ENCODE measurements around the gene RAB5B.

The RAB5B gene, protein sequence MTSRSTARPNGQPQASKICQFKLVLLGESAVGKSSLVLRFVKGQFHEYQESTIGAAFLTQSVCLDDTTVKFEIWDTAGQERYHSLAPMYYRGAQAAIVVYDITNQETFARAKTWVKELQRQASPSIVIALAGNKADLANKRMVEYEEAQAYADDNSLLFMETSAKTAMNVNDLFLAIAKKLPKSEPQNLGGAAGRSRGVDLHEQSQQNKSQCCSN

DNA sequence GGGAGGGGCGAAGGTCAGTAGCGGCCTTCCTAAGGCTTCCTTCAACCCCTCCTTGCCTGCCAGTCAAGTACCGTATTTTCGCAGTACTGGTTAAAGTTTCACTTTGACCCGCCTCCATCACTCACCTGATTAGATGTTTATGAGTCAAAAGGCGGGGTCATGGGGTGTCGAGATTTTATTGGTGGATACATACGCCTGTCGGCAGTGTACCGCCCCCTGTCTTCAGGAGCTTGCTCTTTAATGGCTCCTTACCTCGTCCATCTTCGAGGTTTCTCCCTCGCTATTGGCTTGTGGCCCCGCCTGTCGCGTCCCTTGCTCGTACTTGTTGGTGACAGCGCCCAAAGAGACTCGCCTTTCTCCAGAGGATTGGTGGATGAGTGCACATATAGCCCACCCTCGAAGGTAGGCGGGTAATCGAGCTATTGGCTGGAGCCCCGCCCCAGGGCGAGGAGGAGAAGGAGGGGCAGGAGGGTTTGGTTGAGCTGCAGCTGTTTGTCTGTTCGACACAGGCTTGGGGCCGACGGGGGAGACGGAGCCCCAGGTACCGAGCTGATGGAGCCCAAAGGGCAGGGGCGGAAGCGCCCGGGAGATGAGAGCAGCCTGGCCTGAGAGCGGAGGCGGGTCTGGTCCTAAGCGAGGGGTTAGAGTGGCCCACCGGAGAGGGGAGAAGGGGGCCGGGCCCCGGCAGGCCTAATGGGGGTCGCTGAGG, at the start of gene RAB5B:
RAB5B (plus strand) TSS at position 480 of the 709 bp plus-strand sequence. CDS start 12,883 bp downstream, outside the sequence.
- peak; percentile 100 for DNase-seq (ENCODE audit: low read depth)

DNA sequence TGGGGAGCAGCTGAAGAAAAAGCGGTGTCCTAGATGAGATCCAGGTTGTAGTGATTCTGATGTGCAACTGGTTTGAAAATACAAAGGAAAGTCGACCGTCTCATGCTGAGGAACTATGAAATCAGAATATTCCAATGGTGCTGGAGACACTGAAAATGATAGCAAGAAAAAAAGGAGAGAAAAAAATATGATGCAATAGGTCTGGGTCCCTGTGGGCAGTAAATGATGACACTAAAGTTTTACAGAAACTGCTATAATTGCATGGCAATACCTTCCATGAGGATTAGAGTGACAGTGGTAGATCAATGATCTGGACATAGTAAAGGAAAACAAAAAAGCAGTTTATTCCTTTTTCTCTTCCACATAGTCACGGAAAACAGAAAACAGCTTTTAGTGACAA, 48.5 kb upstream of the RAB5B start:
- DNase-seq (ENCODE audit: low read depth) = no peak

DNA sequence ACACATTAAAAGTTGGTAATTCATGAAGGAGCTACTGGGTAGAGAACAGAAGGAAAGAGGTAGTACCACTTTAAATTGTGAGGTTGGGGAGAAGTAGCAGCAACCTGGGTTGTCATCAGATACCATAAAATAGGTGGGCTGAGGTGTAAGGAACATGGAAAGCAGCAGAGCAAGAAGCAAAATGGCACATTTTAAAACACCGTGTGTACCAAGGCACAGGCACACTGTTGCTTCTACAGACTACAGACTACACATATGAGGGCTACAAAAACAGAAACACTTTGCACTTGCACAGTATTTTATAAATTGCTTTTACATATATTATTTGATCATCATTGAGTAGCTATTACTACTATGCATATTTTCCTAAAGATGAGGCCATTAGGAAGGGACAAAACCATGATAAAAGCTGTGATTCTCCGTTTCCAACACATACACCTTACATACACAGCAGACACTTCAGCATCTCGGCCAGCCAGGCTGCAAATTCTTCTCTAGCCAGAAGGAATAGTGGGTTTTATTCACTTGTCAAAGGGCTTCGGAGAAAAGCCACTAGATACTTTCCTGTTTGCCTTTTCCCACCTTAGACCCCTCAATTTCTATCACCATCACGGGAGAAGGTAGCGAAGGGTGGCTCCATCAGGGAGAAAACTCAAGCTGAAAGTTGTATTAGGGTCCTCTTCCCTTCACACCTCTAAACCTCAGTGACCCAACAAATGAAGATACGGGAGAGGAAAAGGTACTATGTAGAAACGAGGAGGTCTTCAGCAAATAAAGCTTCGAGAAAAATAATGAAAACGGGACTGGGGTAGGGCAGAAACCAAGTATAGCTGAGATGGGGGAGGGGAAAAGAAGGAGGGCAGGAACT, 47.8 kb upstream of the RAB5B start:
- DNase-seq (ENCODE audit: low read depth) = no peak

DNA sequence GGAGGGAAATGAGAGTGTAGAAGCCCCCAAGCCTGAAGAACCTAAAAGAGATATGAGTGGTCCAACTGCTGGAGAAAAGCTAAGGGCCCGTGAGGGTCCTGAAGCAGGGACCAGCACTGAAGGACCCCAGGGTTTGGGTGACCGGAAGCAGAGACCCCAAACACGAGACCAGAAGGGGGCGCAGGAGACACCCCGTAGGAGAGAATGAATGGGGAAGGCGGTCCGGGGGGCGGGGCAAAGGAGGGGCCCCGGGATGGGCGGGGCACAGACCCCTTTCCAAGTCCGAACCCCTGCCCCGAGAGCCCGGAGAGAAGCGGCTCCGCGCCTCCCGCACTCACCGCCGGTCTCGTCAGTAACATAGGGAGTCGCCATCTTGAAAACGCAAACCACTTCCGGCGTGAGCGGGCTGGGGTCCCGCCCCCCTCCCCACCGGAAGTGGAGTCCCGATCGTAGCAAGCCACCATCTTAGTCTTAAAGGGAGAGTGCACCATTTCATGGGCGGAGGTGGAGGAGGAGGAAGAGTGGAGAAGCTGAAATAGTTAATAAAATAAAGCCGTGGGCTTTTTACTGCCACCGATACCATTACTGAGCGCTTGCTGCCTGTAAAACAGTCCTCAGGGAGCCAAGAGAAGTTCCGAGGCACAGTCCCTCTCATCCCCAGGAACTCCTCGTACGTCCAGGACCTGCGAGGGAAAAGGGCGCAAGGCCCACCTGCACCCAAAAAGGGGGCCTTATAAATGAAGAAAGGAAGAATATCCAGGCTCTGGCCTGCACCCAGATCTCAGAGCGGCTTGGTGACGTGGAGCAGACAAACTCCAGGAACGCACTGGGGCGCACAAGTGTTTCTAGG, 46.9 kb upstream of the RAB5B start:
- peak; percentile 93 for DNase-seq (ENCODE audit: low read depth)

DNA sequence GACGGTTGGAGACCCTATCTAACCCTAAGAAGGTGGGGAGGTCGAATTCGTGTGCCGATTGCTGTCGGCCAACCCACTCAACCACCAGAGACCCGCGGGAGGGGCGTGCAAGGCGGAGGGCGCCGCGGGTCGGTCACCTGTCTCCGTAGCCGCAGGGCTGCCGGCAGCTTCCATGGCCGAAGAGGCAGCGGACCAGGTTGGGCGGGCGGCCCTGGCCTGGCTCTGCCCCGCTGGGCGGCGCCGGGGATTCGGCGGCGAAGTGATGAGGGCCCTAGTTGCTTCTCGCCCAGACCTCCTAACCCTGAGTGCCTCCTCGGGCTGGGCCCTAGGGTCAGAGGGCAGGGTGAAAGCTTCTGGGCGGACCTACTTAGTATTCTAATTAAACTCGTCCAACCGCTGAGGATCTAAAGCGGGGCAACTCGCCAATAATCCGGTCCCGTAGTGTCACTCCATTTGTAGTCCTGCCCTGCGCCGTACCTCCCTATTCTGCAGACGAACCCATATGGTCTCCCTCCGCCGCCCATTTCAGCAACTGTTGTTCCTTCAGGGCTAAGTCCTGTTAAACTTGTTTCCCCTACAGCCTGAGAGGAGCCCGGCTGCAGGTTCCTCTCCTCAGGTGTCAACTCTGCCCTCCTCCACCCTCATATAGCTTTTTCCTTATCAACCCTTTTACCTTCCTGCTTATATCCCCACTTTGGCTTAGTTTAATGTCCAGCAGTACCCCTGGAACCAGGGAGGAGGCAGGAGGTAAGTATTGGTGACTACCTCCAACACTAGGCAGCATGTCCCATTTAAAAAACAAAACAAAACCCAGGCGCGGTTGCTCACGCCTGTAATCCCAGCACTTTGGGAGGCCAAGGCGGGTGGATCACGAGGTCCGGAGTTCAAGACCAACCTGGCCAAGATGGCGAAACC, 46.0 kb upstream of the RAB5B start, which contains the start of gene PYM1:
PYM1 (minus strand) TSS at position 307 of the 915 bp plus-strand sequence; CDS start at position 174, 133 bp downstream.
- peak; percentile 75 for DNase-seq (ENCODE audit: low read depth)

DNA sequence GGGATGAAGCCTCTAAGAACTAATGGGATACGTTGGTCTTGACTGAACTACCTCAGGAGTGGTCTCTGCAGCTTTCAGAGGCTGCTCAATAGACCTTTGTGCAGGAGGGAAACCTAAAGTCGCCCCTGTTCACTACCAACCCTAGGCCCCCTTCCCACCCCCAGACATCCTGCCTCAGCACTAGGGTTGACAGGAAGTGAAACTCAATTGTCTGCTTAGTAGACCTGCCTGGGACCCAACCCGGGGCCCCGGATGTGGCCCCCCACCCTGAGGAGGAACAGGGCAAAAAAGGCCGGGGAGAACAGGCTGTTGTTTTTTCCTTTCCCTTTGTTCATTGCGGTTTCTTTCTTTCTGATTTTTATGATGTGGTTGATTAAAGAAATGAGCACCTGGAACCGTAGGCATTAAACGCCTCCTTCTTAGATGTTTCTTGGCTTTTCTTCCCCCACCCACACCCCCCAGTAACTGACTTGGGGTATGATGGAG, 44.5 kb upstream of the RAB5B start:
- no peak for DNase-seq (ENCODE audit: low read depth)

DNA sequence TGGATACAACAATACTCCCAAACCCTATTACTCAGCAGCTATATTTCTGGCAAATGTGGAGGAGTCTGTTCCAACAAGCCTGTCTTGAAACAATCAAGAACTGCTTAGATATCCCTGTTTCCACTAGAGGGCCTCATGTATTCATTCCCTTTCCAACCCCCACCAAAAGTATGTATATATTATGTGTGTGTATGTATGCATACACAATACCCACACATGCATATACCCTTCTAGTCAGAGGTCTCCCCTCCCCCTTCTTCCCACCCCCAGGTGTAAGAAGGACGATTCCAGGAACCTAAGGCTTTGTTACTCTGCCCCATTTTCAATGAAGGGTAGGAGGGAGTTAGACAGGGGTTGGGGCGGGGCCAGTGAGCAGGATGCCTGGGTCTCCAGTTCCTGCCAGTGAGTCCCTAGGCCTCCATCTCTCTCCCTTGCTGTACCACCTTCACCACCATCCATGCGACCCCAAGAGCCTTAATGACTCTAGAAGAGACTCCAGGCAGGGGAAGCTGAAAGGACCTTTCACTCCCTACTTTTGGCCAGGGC, 43.0 kb upstream of the RAB5B start, which contains the start of gene DGKA:
DGKA (plus strand) TSS at position 392 of the 546 bp plus-strand sequence. CDS start 5,342 bp downstream, outside the sequence.
- peak; percentile 71 for DNase-seq (ENCODE audit: low read depth)

DNA sequence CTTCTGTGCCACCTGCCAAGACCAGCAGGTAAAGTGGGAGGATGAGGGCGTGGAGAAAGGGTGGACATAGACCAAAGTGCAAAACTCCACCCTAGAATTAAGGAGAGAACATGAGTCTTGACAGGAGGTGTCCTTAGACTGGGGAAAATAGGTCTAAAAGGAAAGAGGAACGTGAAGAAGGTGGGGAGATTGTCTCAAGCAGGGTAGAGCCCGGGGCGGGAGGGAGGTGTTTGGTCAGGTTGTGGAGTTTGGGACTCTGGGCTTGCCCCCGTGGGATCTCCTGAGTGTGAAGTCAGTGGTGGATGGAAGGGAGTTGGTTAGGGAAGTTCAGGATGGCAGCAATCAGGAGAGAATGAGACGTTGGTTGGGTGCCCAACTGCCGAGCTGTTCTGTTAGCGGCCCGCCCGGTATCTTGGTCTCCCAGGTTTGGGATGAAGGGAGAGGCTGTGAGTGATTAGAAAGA, 42.5 kb upstream of the RAB5B start:
- no peak for DNase-seq (ENCODE audit: low read depth)

DNA sequence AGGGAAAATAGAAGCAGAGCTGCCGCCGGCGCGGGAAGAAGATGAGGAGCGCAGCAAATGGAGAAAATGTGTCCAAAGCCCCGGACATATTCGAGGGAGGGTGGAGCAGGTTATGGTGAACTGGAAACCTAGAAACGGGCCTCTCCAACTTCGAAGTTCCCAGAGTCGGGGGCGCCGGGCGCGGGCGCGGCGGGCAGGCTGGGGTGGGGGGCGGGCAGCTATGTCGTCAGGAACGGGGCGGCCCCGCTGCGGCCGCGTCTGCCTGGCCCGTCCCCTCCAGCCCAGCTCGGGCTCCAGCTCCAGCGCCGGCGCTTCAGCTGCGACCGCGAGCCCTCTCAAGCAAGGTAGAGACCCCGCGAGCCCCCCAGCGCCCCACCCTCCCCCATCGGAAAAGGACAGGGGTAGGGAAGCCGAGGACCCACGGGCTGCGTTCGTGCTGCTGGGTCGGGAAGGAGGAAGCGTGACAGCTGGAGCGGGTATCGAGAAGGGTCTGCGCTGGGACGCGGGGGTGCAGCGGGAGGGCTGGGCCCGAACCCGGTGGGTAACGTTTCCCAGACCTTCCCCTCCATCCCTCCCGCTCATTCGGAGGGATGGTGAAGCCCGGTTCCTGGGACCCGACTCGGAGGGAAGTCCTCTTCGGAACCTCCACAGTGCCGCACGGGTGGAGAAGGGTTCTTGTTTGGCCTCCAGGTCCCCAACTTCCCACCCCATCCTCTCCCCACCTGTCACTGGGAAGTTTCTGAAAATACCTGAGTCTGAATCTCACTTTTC, 41.9 kb upstream of the RAB5B start:
- DNase-seq (ENCODE audit: low read depth) = peak; percentile 56

DNA sequence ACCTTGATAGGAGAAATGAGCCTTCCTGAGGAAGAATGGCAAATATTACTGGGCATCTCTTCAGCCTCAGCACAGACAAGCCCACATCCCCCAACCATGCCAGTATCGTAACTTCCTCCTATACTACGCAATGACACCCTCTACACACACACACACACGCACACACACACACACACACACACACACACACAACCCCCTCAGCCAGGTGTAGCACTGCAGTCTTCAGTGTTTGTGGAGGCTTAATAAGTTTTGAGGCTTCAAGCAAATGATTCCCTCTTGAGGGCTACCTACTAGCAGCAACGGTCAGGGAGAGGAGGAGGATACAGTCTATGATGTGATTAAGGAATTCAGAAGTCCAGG, 41.3 kb upstream of the RAB5B start:
- DNase-seq (ENCODE audit: low read depth) = peak; percentile 37

DNA sequence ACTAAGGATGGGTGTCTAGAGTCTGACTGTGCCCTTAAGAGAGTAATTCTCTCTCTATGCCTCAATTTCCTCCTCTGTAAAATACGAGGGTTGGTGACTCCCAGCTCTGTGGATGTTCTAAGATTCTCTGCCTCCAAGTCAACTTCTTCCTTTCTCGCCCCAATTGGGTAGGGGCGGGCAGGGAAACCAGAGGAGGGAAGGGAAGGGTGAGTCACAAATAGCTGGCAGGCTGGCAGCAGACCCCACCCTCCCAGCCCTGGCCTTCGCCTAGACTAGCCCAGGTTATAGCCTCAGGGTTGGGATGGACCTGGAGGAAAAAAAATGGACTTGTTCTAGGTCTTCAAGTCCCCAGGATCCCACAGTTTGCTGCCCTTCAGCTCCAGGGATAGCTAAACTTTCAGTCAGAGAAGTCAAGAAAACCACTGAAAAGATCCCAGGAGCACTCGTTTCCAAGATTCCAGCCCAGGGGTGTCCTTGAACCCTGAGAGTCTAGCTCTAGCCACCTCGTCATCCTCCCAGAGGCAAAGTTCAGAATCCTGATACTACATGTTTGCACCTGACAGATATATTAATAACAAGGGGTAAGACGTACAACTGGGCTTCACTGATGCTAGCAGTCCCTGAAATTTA, 40.6 kb upstream of the RAB5B start:
- DNase-seq (ENCODE audit: low read depth) = peak; percentile 58

DNA sequence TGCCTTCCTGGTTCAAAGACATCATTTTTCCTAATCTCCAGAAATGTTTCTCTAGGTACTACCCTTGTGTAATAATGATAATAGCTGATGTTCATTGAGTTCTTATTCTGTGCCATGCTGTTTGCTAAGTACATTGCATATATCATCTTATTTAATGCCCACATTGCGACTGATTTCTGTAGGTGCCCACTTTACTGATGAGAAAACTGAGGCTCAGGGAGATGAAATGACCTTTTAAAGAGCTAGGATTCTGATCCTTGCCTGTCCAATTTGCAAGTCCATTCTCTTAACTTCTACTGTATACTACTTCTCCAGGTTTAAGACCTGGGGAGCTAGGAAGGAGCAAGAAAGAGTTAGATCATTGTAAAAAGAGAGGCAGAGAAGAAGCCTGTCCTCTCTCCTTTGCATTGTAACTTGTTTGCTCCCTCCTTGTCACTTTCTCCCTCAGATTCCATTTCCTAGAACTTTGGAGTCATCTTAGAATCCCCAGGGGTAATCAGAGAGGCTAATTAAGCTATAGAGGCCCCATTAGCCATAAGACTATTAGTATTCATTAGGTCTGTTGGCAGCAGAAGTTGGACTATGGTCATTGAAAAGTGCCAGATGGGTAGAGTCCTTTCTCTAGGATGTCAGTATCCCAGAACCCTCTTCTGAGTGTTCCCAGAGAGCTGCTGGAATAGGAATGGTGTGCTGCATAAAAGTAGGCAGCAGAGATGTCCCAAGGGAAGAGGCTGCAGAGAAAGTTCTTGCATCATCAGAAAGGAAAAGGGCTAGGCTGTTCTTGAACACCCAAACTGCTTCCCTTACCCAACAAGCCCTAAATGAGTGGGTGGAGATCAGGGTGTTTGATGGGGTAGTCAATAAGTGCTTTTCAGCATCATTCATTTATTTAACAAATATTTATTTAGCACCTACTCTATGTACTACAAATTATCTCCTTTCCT, 39.8 kb upstream of the RAB5B start:
- DNase-seq (ENCODE audit: low read depth) = peak; percentile 20

DNA sequence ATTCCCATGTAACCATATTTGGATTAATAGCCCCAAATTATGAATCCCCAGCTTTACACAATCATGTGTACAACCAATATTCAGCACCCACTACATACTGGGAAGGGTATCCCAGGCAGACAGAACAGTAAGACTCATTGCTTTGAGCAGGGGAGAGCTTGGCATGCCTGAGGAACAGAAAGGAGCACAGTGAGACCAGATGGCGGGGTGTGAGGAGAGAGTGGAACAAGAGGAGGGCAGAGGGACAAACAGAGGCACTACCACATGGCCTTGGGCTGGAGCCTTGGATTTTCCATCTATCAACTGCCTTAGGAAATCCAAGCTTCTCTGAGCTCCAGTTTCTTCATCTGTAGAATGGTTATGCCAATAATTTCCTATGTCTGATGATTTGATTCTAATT, 39.1 kb upstream of the RAB5B start:
- DNase-seq (ENCODE audit: low read depth) = no peak

DNA sequence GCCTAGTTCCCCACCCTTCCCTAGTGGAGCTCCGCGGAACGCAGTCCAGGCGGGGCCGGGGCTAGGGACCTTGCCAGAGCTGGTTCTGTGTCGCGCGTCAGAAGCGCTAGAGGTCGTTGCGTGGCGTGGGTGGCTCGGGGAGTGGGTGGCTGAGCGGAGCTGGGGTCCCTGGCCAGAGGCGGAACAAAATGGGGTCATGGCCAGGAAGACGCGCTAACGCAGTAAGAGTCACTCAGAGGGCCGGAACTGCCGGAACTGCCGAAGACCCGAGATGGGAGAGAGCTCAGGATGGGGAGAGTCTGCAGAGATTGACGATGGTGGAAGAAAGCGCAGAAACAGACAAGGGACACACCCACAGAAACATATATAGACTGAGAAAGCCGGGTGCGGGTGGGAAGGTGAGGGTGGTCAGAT, 38.1 kb upstream of the RAB5B start:
- DNase-seq (ENCODE audit: low read depth) = no peak

DNA sequence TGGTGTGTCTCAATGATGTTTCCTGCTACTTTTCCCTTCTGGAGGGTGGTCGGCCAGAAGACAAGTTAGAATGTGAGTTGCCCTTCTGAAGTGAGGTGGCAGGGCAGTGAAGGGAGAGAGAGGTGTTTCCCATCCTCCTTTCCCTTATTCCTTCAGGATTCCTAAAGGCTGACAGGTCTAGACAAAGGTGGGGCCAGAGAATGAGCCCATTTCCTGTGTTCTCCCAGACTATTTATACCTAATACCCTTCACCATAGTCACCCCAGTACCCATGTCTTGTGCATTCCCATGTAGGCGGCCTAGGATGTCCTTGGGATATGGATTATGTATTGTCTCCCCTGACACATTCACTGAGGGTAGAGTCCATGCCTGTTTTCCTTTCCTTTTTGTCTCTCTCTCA, 35.9 kb upstream of the RAB5B start:
- peak; percentile 40 for DNase-seq (ENCODE audit: low read depth)

DNA sequence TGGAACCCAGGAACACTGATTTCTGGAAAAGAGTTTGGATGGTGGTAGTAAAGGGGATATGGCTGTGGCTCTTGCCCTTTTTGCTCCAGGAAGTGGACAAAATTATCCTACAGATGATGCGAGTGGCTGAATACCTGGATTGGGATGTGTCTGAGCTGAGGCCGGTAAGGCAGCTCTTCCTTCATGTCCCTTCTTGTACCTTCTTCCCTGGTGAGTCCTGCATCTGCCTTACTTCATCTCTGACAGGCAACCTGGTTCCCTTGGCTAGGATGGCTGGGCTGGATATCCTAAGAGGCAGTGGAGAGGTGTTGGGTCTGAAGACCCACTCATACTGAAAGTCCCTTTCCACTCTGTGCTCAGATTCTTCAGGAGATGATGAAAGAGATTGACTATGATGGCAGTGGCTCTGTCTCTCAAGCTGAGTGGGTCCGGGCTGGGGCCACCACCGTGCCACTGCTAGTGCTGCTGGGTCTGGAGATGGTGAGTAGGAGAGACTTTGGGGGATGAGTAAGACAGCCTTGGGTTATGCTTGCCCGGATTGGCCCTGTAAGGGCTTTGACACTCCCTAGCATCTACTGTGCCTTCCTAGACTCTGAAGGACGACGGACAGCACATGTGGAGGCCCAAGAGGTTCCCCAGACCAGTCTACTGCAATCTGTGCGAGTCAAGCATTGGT, 34.9 kb upstream of the RAB5B start:
- no peak for DNase-seq (ENCODE audit: low read depth)
